ENCODE data around the gene SH3GL2. TPM values are rescaled to one million over a fixed set of nuclear protein-coding genes. Genes with fewer than 3 reads are reported as not detected.

Gene SH3GL2
- total and polyA plus RNA-seq, 2 donors (not counting 1 experiment from before 2014, with no cell fraction given) = not detected

- intact Hi-C loops (cut with micrococcal nuclease) = no loop called here
- Mint-ChIP-seq H3K27me3 (no peaks in the 10 kb centered on the region), H3K4me3 (no peak overlapping the region), H3K4me1 (no peaks in the 10 kb centered on the region), H3K9me3 (ENCODE audit: insufficient read depth) (no peaks in the 10 kb centered on the region), H3K27ac (no peak overlapping the region)
- no peak for ATAC-seq (ENCODE audit: low read depth)
- ChIA-PET CTCF (interaction anchor here (0.9 kb wide), 1 partner anchor 70 kb away, joined by 4 read pairs; no protein-coding TSS in a partner anchor), POLR2A (no interaction called here)
- Histone ChIP-seq H3K4me3 (ENCODE audit: control extremely low read depth in 1 of 5, extremely low read depth in 1 of 5, insufficient read depth in 1 of 5, low read depth in 2 of 5, low read length in 4 of 5) (no peak overlapping the region), H3K36me3 (replicated peaks in 1 of 2; ENCODE audit: control extremely low read depth in 1 of 2, control insufficient read depth in 1 of 2, extremely low read depth in 1 of 2, insufficient read depth in 2 of 2, low read length in 1 of 2) (no peaks in the 10 kb centered on the region), H3K9me3 (ENCODE audit: control extremely low read depth in 1 of 3, control insufficient read depth in 2 of 3, insufficient read depth in 1 of 3, low read length in 2 of 3) (peaks cover 0 to 2% (median 0%) of the 10 kb centered on the region in 3 donors), H3K9ac (ENCODE audit: low read length) (no peak overlapping the region), H3K4me2 (replicated peaks; ENCODE audit: low read depth, low read length, poor library complexity, severe bottlenecking) (no peak overlapping the region), H3K79me2 (ENCODE audit: control insufficient read depth, insufficient read depth, low read length) (no peaks in the 10 kb centered on the region), H3K27ac (ENCODE audit: low read length in 2 of 2) (no peak overlapping the region), H4K20me1 (ENCODE audit: control insufficient read depth, insufficient read depth, low read length, poor library complexity, severe bottlenecking) (no peaks in the 10 kb centered on the region), H3K27me3 (replicated peaks in 1 of 4; ENCODE audit: control extremely low read depth in 1 of 4, control insufficient read depth in 3 of 4, insufficient read depth in 4 of 4, low read length in 3 of 4) (no peaks in the 10 kb centered on the region), H2AFZ (ENCODE audit: insufficient read depth, low read depth, low read length, poor library complexity, severe bottlenecking) (no peak overlapping the region), H3K4me1 (ENCODE audit: control insufficient read depth in 2 of 2, insufficient read depth in 2 of 2, low read length in 2 of 2) (no peaks in the 10 kb centered on the region)
- 87% methylated on average over 5 of the region's 6 CpGs for WGBS (ENCODE audit: insufficient coverage)
- DNase-seq = no peak
- no peak for TF ChIP-seq EZH2 (IDR thresholded peaks at IDR 0.05; ENCODE audit: borderline replicate concordance, insufficient read depth, low read depth, low read length, poor library complexity, severe bottlenecking)
- no peak for TF ChIP-seq CTCF (IDR thresholded peaks at IDR 0.05)
Measured at GRCh38 chr9:17532461-17532860, 46.4 kb upstream of the SH3GL2 start.

GRCh38 chr9:17535176-17535575, 43.7 kb upstream of the SH3GL2 start:
- no peaks in the 10 kb centered on the region for H3K36me3 ChIP-seq (replicated peaks in 1 of 2; ENCODE audit: control extremely low read depth in 1 of 2, control insufficient read depth in 1 of 2, extremely low read depth in 1 of 2, insufficient read depth in 2 of 2, low read length in 1 of 2)
- no peaks in the 10 kb centered on the region for H4K20me1 ChIP-seq (ENCODE audit: control insufficient read depth, insufficient read depth, low read length, poor library complexity, severe bottlenecking)
- no peak overlapping the region for H2AFZ ChIP-seq (ENCODE audit: insufficient read depth, low read depth, low read length, poor library complexity, severe bottlenecking)
- H3K9me3 ChIP-seq (ENCODE audit: control extremely low read depth in 1 of 3, control insufficient read depth in 2 of 3, insufficient read depth in 1 of 3, low read length in 2 of 3) = peaks cover 0 to 8% (median 0%) of the 10 kb centered on the region in 3 donors
- H3K27me3 ChIP-seq (replicated peaks in 1 of 4; ENCODE audit: control extremely low read depth in 1 of 4, control insufficient read depth in 3 of 4, insufficient read depth in 4 of 4, low read length in 3 of 4) = no peaks in the 10 kb centered on the region
- H3K4me3 ChIP-seq (ENCODE audit: control extremely low read depth in 1 of 5, extremely low read depth in 1 of 5, insufficient read depth in 1 of 5, low read depth in 2 of 5, low read length in 4 of 5) = no peak overlapping the region
- ChIA-PET CTCF (no interaction called here), POLR2A (no interaction called here)
- Mint-ChIP-seq H3K4me3 (no peak overlapping the region), H3K27ac (no peak overlapping the region), H3K9me3 (ENCODE audit: insufficient read depth) (no peaks in the 10 kb centered on the region), H3K27me3 (no peaks in the 10 kb centered on the region), H3K4me1 (no peaks in the 10 kb centered on the region)
- DNase-seq (no peak), ATAC-seq (ENCODE audit: low read depth) (no peak)
- 64% methylated on average over 3 of the region's 3 CpGs for WGBS (ENCODE audit: insufficient coverage)
- H3K79me2 ChIP-seq (ENCODE audit: control insufficient read depth, insufficient read depth, low read length) = no peaks in the 10 kb centered on the region
- no peaks in the 10 kb centered on the region for H3K4me1 ChIP-seq (ENCODE audit: control insufficient read depth in 2 of 2, insufficient read depth in 2 of 2, low read length in 2 of 2)
- no peak overlapping the region for H3K27ac ChIP-seq (ENCODE audit: low read length in 2 of 2)
- intact Hi-C loops (cut with micrococcal nuclease) = no loop called here
- no peak overlapping the region for H3K9ac ChIP-seq (ENCODE audit: low read length)
- H3K4me2 ChIP-seq (replicated peaks; ENCODE audit: low read depth, low read length, poor library complexity, severe bottlenecking) = no peak overlapping the region
- TF ChIP-seq CTCF (IDR thresholded peaks at IDR 0.05) = no peak
- TF ChIP-seq EZH2 (IDR thresholded peaks at IDR 0.05; ENCODE audit: borderline replicate concordance, insufficient read depth, low read depth, low read length, poor library complexity, severe bottlenecking) = no peak
